Lung (tissue), 12 donors: ENCODE measurements around the gene CDX1. TPM values are rescaled to one million over a fixed set of nuclear protein-coding genes. Genes with fewer than 3 reads are reported as not detected.
A peak's percentile ranks its signal among the peaks of the same experiment; 100 is the strongest.

Experiments
- ATAC-seq: fragments of 200-7000 bp; cut with Tn5 transposase; one replicate; pipeline ENCODE4 v1.9.1; 2020; ENCODE audit warnings: moderate number of reproducible peaks; ENCODE audit not compliant: insufficient read depth, low FRiP score
- DNase-seq, 3 donors: peaks; one replicate each; pipeline ENCODE4 v3.0.0-alpha.2; 2013 to 2017
- H3K27ac ChIP-seq, 2 donors: one replicate each; pipeline ENCODE4 v1.5.1; 2013; ENCODE audit warnings: mild to moderate bottlenecking in 2 of 2, moderate library complexity in 2 of 2, control low read depth in 1 of 2, inconsistent platforms in 1 of 2, low read depth in 1 of 2, low read length in 1 of 2
- H3K27me3 ChIP-seq, 3 donors: one replicate each; pipeline ENCODE4 v1.5.1; 2013; ENCODE audit warnings: low read length in 2 of 3; ENCODE audit not compliant: control insufficient read depth in 3 of 3, insufficient read depth in 3 of 3
- H3K36me3 ChIP-seq, 4 donors: one replicate each; pipeline ENCODE4 v1.5.1; 2013; ENCODE audit warnings: low read length in 4 of 4, mild to moderate bottlenecking in 1 of 4, moderate library complexity in 1 of 4; ENCODE audit not compliant: control insufficient read depth in 4 of 4, insufficient read depth in 4 of 4
- H3K4me1 ChIP-seq, 5 donors: one replicate each; pipeline ENCODE4 v1.5.1; 2013; ENCODE audit warnings: low read length in 5 of 5, mild to moderate bottlenecking in 2 of 5, moderate library complexity in 1 of 5; ENCODE audit not compliant: control insufficient read depth in 5 of 5, insufficient read depth in 5 of 5
- H3K4me3 ChIP-seq: one replicate; pipeline ENCODE4 v1.5.1; 2013; ENCODE audit warnings: mild to moderate bottlenecking, control low read depth, moderate library complexity
- H3K9ac ChIP-seq, 2 donors: one replicate each; pipeline ENCODE4 v1.5.1; 2013; ENCODE audit warnings: low read length in 2 of 2, control low read depth in 1 of 2; ENCODE audit not compliant: insufficient read depth in 1 of 2
- H3K9me3 ChIP-seq, 4 donors: one replicate each; pipeline ENCODE4 v1.5.1; 2013; ENCODE audit warnings: low read length in 3 of 4, mild to moderate bottlenecking in 1 of 4, moderate library complexity in 1 of 4; ENCODE audit not compliant: control insufficient read depth in 4 of 4, insufficient read depth in 3 of 4
- CTCF ChIP-seq: IDR thresholded peaks from 2 replicates; pipeline ENCODE4 v1.5.1; 2012; ENCODE audit warnings: mild to moderate bottlenecking; ENCODE audit errors: control extremely low read depth, extremely low read depth
- WGBS, 2 donors: extraction: QIAGEN DNeasy Blood & Tissue Kit; methylation state at CpG; one replicate each; pipeline ENCODE4 v1.1.7; 2013; 5-methylcytosine and 5-hydroxymethylcytosine counted together
- polyA plus RNA-seq, 2 donors: library from polyadenylated mRNA; stranded (reverse); fragments of 200-250 nt; gene quantifications; one replicate each; pipeline ENCODE4 v1.2.1, GENCODE V29; 2013
- total RNA-seq, 2 donors: library from RNA; depleted of rRNA in 1 of 2; stranded (reverse); fragments of >200 nt in 1 of 2; gene quantifications; one replicate each; pipeline ENCODE4 v1.2.1, GENCODE V29; 2014 to 2021
- donor health status: control.
- donor health status: control.
- donor health status: Bipolar disorder and iron deficiency.
- donor health status: healthy.
- donor health status: DM: yes; HTN: yes; CAD: no.

CDX1 gene
- total and polyA plus RNA-seq, 4 donors = 0.09 to 0.43 (median 0.26) TPM

GRCh38 chr5:150181027-150181426, 14.4 kb downstream of the CDX1 start:
- no peak overlapping the region for H3K9ac ChIP-seq
- H3K27ac ChIP-seq = peak overlapping the region; percentile 26 to 35

DNA sequence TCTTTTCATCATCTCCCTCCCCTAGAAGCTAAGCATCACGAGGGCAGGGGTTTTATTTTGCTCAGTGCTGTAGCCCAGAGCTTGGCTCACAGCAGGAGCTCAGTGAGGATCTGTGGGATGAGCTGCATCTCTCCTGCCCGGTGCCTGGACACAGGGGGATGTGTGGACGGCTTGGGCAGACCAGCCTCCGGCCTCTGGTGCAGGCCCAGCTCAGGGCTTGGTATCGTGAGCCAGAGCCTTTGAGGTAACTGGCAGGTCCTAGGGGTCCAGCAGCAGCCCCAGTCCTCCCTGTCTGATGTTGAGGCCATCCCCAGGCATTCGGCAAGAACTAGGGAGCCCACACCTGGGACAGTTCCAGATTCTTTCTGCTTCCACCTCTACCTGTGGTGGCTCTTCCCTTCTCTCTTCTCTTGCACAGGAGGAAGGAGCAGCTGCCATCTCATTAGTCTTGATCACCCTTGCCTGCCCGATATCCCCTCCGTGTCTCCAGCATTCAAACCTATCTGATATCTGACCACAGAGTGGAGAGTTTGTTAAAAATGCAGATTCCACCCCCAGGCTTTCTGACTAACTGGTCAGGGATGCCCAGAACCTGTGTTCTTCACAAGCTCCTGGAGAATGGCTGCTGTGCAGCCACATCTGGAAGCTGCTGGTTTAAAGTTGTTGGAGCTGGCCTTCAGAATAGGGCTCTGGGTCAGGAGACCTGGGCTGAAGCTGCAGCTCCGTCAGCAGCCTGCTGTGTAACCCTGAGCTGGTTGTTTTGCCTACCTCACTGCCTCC, 15.4 kb downstream of the CDX1 start:
- Histone ChIP-seq H3K27me3 (no peaks in the 10 kb centered on the region), H3K27ac (no peak overlapping the region)

More at GRCh38 chr5:150181027-150181426, 14.4 kb downstream of the CDX1 start:
- Histone ChIP-seq H3K9me3 (no peaks in the 10 kb centered on the region), H3K4me3 (no peak overlapping the region), H3K27me3 (no peaks in the 10 kb centered on the region), H3K36me3 (no peaks in the 10 kb centered on the region), H3K4me1 (peaks cover 0 to 29% (median 7%) of the 10 kb centered on the region in 5 donors)
- ATAC-seq (no peak), DNase-seq (no peak)
- no peak for TF ChIP-seq CTCF
- WGBS, 2 donors = 72 to 78% methylated on average over 5 of the region's 5 CpGs

DNA sequence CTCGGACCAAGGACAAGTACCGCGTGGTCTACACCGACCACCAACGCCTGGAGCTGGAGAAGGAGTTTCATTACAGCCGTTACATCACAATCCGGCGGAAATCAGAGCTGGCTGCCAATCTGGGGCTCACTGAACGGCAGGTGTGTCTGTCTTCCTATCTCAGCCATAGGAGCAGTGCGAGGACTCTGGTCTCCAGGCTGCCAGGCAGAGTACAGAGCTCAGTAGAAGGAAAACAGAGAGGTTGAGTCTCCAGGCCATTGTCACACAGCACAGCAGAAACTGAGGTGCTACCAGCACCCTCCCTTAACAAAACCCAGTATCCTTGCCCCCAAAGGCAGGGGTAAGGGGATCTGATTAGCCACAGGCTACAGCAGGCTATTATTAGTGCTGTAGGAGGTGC, 16.2 kb downstream of the CDX1 start:
- Histone ChIP-seq H3K36me3 (no peaks in the 10 kb centered on the region), H3K4me3 (no peak overlapping the region), H3K4me1 (peaks cover 0 to 26% (median 12%) of the 10 kb centered on the region in 5 donors), H3K27me3 (no peaks in the 10 kb centered on the region), H3K9me3 (no peaks in the 10 kb centered on the region), H3K9ac (no peak overlapping the region), H3K27ac (no peak overlapping the region)
- ATAC-seq (no peak), DNase-seq (no peak)
- TF ChIP-seq CTCF = no peak
- WGBS, 2 donors = 92 to 94% methylated on average over 10 of the region's 10 CpGs

More for the DNA sequence above, 15.4 kb downstream of the CDX1 start:
- no peak for DNase-seq
- TF ChIP-seq CTCF = no peak
- no peak overlapping the region for H3K4me3 ChIP-seq
- WGBS, 2 donors = 92 to 93% methylated on average over 9 of the region's 9 CpGs
- ATAC-seq = no peak
- no peaks in the 10 kb centered on the region for H3K36me3 ChIP-seq
- peaks cover 0 to 26% (median 12%) of the 10 kb centered on the region in 5 donors for H3K4me1 ChIP-seq
- no peaks in the 10 kb centered on the region for H3K9me3 ChIP-seq
- H3K9ac ChIP-seq = no peak overlapping the region

GRCh38 chr5:150183436-150183835, 16.9 kb downstream of the CDX1 start:
- DNase-seq (no peak), ATAC-seq (no peak)
- H3K4me1 ChIP-seq = peaks cover 0 to 26% (median 12%) of the 10 kb centered on the region in 5 donors

More at GRCh38 chr5:150183436-150183835, 16.9 kb downstream of the CDX1 start:
- Histone ChIP-seq H3K36me3 (no peaks in the 10 kb centered on the region), H3K9ac (no peak overlapping the region), H3K4me3 (no peak overlapping the region), H3K9me3 (no peaks in the 10 kb centered on the region), H3K27me3 (peaks cover 0 to 2% (median 0%) of the 10 kb centered on the region in 3 donors), H3K27ac (no peak overlapping the region)
- WGBS, 2 donors = 92 to 94% methylated on average over 12 of the region's 12 CpGs
- TF ChIP-seq CTCF = no peak
